D721Med (cell line): ENCODE data around the gene NBAS.

Source experiments
- DNase-seq: peaks from one replicate; pipeline ENCODE4 v3.0.0; 2011; ENCODE audit warnings: low spot score; ENCODE audit not compliant: insufficient read length
- FAIRE-seq: peaks from 2 replicates; lab custom pipeline; 2011; peaks lifted over from hg19 to GRCh38; lab: Jason Lieb, UNC
- TF ChIP-seq, protein P1 (sequence below): IDR thresholded peaks from 2 replicates; pipeline ENCODE4 v1.5.1; 2012; ENCODE audit warnings: mild to moderate bottlenecking, control low read depth; ENCODE audit not compliant: insufficient read depth; ENCODE audit errors: missing control alignments

Gene NBAS

GRCh38 chr2:15472133-15472532 is 89.0 kb downstream of the NBAS start:
- DNase-seq (no peak), FAIRE-seq (no peak)
- TF ChIP-seq, protein P1, sequence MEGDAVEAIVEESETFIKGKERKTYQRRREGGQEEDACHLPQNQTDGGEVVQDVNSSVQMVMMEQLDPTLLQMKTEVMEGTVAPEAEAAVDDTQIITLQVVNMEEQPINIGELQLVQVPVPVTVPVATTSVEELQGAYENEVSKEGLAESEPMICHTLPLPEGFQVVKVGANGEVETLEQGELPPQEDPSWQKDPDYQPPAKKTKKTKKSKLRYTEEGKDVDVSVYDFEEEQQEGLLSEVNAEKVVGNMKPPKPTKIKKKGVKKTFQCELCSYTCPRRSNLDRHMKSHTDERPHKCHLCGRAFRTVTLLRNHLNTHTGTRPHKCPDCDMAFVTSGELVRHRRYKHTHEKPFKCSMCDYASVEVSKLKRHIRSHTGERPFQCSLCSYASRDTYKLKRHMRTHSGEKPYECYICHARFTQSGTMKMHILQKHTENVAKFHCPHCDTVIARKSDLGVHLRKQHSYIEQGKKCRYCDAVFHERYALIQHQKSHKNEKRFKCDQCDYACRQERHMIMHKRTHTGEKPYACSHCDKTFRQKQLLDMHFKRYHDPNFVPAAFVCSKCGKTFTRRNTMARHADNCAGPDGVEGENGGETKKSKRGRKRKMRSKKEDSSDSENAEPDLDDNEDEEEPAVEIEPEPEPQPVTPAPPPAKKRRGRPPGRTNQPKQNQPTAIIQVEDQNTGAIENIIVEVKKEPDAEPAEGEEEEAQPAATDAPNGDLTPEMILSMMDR: no peak

GRCh38 chr2:15471606-15472005 is 89.5 kb downstream of the NBAS start:
- TF ChIP-seq, protein P1: no peak
- FAIRE-seq: no peak
- no peak for DNase-seq

- TF ChIP-seq, protein P1: no peak
- no peak for DNase-seq
- no peak for FAIRE-seq
These were observed 101.0 kb downstream of the NBAS start for GRCh38 chr2:15460112-15460620.

- DNase-seq (no peak), FAIRE-seq (no peak)
- TF ChIP-seq, protein P1: no peak
These were observed 102.9 kb downstream of the NBAS start for GRCh38 chr2:15458277-15458676.

DNA sequence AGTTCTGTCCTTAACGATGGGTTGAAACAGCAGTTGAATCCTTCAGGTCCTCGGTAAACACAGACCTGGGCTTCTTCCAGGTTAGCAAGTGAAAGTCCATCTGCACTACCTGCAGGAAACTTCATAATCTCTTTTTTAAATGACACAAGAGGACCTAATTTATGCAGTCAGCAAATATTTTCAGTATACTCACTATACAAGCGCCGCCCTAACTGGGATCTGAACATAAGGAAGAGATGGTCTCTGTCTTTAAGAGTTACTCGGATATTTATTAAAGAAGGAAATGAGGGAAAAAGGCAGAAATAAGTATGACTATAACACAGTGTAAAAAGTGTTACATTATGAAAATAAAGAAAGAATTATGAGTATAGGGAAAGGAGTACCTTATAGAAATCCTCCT is 103.3 kb downstream of the NBAS start:
- FAIRE-seq (no peak), DNase-seq (no peak)
- TF ChIP-seq, protein P1: no peak

GRCh38 chr2:15456352-15456751 is 104.8 kb downstream of the NBAS start:
- FAIRE-seq: no peak
- no peak for DNase-seq
- TF ChIP-seq, protein P1: no peak

DNA sequence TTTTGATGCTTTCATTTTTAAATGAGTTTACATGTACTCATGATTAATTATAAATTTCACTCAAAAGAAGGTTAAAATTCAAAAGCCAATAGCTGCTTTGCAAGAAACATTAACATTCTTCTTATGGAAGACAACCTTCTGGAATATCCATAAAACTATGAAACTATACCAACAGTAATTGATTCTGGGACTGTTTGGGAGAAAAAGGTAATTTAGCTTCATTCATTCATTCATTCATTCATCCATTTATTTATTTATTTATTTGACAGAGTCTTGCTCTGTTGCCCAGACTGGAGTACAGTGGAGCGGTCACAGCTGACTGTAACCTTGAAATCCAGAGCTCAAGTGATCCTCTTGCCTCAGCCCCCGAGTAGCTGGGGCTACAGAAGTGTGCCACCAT is 110.3 kb downstream of the NBAS start:
- TF ChIP-seq, protein P1: no peak
- no peak for DNase-seq
- no peak for FAIRE-seq
